CD4-positive, alpha-beta T cell (primary cell): ENCODE data around the gene FAM177A1. TPM values are rescaled to one million over a fixed set of nuclear protein-coding genes. Genes with fewer than 3 reads are reported as not detected.

Experiments
- ATAC-seq: fragments of 200-7000 bp; cut with Tn5 transposase; one replicate; pipeline ENCODE4 v1.10.0; 2022; ENCODE audit warnings: mild to moderate bottlenecking; ENCODE audit not compliant: poor library complexity
- CTCF ChIA-PET: fragments of 350-600 bp; sonication (Branson Sonifier 250); formaldehyde crosslinking; loops from one replicate; lab custom pipeline; 2021; ENCODE audit warnings: antibody characterized with exemption, inconsistent platforms; lab: Charles Lee
- POLR2A ChIA-PET: fragments of 350-600 bp; sonication (Branson Sonifier 250); formaldehyde crosslinking; loops from one replicate; lab custom pipeline; 2021; ENCODE audit warnings: antibody characterized with exemption, inconsistent platforms; lab: Charles Lee
- DNase-seq, 14 experiments: peaks; one replicate each; pipeline ENCODE4 v3.0.0-alpha.2; 2013 to 2020; ENCODE audit warnings: mixed read lengths in 2 of 14
- H3K27ac ChIP-seq, 2 donors: one replicate each; pipeline versions ENCODE4 v1.5.1 to v1.7.0; 2013; ENCODE audit warnings: low read length in 2 of 2, low read depth in 1 of 2, mild to moderate bottlenecking in 1 of 2
- H3K27me3 ChIP-seq, 2 experiments: 1 replicate in 1 of 2; 2 replicates in 1 of 2; pipeline versions ENCODE4 v1.6.1 to v1.7.0; 2013; ENCODE audit warnings: low read length in 2 of 2, control low read depth in 1 of 2, mild to moderate bottlenecking in 1 of 2, moderate library complexity in 1 of 2; ENCODE audit not compliant: insufficient read depth in 2 of 2, control insufficient read depth in 1 of 2
- H3K36me3 ChIP-seq: one replicate; pipeline ENCODE4 v1.6.1; 2013; ENCODE audit warnings: low read length, control low read depth; ENCODE audit not compliant: insufficient read depth
- H3K4me1 ChIP-seq: one replicate; pipeline ENCODE4 v1.6.1; 2013; ENCODE audit warnings: low read length, control low read depth; ENCODE audit not compliant: insufficient read depth
- H3K4me3 ChIP-seq: one replicate; pipeline ENCODE4 v1.5.1; 2013; ENCODE audit warnings: mild to moderate bottlenecking, low read length, moderate library complexity
- H3K9me3 ChIP-seq, 2 experiments: 1 replicate in 1 of 2; 2 replicates in 1 of 2; pipeline versions ENCODE4 v1.6.1 to v1.7.0; 2013; ENCODE audit warnings: low read length in 2 of 2, mild to moderate bottlenecking in 2 of 2, control low read depth in 1 of 2, moderate library complexity in 1 of 2; ENCODE audit not compliant: control insufficient read depth in 1 of 2, insufficient read depth in 1 of 2
- H3K27ac Mint-ChIP-seq: one replicate; pipeline ENCODE4 v1.8.0; 2020; ENCODE audit warnings: mixed read lengths
- H3K27me3 Mint-ChIP-seq: one replicate; pipeline ENCODE4 v1.8.0; 2021; ENCODE audit warnings: mixed read lengths
- H3K36me3 Mint-ChIP-seq: one replicate; pipeline ENCODE4 v1.8.0; 2021; ENCODE audit warnings: low read depth, mixed read lengths
- H3K4me1 Mint-ChIP-seq: one replicate; pipeline ENCODE4 v1.8.0; 2021; ENCODE audit warnings: low read depth, mixed read lengths
- H3K4me3 Mint-ChIP-seq: one replicate; pipeline ENCODE4 v1.8.0; 2020; ENCODE audit warnings: mild to moderate bottlenecking, mixed read lengths
- H3K9me3 Mint-ChIP-seq: one replicate; pipeline ENCODE4 v1.8.0; 2020; ENCODE audit warnings: mixed read lengths
- CTCF ChIP-seq: fragments of 200-600 bp; IDR thresholded peaks from one replicate; pipeline ENCODE4 v1.8.0; 2022; ENCODE audit warnings: antibody characterized with exemption, mild to moderate bottlenecking
- intact Hi-C, 2 experiments: fragments of 100-400 bp; cut with DNase I in 1 of 2; cut with micrococcal nuclease in 1 of 2; formaldehyde crosslinking; loops; one replicate each; pipeline versions ENCODE4 v1.15.1 to v1.9.0; 2023 to 2025; cut with DNase I, micrococcal nuclease
- total RNA-seq, 174 experiments: library from RNA in 2 of 174; stranded (reverse) in 2 of 174; gene quantifications; one replicate each; pipeline ENCODE4 v1.2.3 and lab custom pipeline; 2021 to 2026

FAM177A1 gene
- total RNA-seq, 2 experiments from 2014 or later: 172 to 186 TPM

- Mint-ChIP-seq H3K36me3 (peaks cover 86% of the 10 kb centered on the region), H3K4me1 (no peaks in the 10 kb centered on the region), H3K27me3 (no peaks in the 10 kb centered on the region), H3K9me3 (no peaks in the 10 kb centered on the region), H3K4me3 (no peak overlapping the region), H3K27ac (no peak overlapping the region)
- H3K4me1 ChIP-seq: no peaks in the 10 kb centered on the region
- H3K27ac ChIP-seq: no peak overlapping the region
- H3K4me3 ChIP-seq: no peak overlapping the region
- intact Hi-C loops: no loop called here
- no peaks in the 10 kb centered on the region for H3K27me3 ChIP-seq
- DNase-seq (no peak), ATAC-seq (no peak)
- no peaks in the 10 kb centered on the region for H3K9me3 ChIP-seq
- POLR2A ChIA-PET: no interaction called here
- peaks cover 71% of the 10 kb centered on the region for H3K36me3 ChIP-seq
- CTCF ChIA-PET: no interaction called here
- TF ChIP-seq CTCF: no peak
Observed at GRCh38 chr14:35020713-35021112, 25.4 kb upstream of the FAM177A1 start.

- no peak for ATAC-seq
- H3K9me3 Mint-ChIP-seq: no peaks in the 10 kb centered on the region
- CTCF ChIA-PET: no interaction called here
Observed at GRCh38 chr14:35028435-35028834, 17.6 kb upstream of the FAM177A1 start.

GRCh38 chr14:35032562-35032961 is 13.5 kb upstream of the FAM177A1 start:
- Histone ChIP-seq H3K4me3 (no peak overlapping the region), H3K36me3 (peaks cover 40% of the 10 kb centered on the region), H3K27ac (no peak overlapping the region), H3K4me1 (no peaks in the 10 kb centered on the region), H3K9me3 (peaks cover 11 to 19% of the 10 kb centered on the region in 2 experiments), H3K27me3 (no peaks in the 10 kb centered on the region)
- Mint-ChIP-seq H3K36me3 (peaks cover 69% of the 10 kb centered on the region), H3K9me3 (peaks cover 2% of the 10 kb centered on the region), H3K4me3 (no peak overlapping the region), H3K27me3 (no peaks in the 10 kb centered on the region), H3K4me1 (no peaks in the 10 kb centered on the region), H3K27ac (no peak overlapping the region)
- ChIA-PET CTCF (no interaction called here), POLR2A (interaction anchor here (0.8 to 1.4 kb wide), 2 partner anchors 13 kb away, joined by 3 read pairs; partner anchors contain the start of gene FAM177A1)
- ATAC-seq: no peak
- no peak for DNase-seq
- intact Hi-C loops: no loop called here
- TF ChIP-seq CTCF: no peak

More at GRCh38 chr14:35028435-35028834, 17.6 kb upstream of the FAM177A1 start:
- intact Hi-C loops: no loop called here
- DNase-seq: no peak
- no peaks in the 10 kb centered on the region for H3K27me3 ChIP-seq
- Mint-ChIP-seq H3K4me3 (no peak overlapping the region), H3K4me1 (no peaks in the 10 kb centered on the region), H3K36me3 (peaks cover 80% of the 10 kb centered on the region), H3K27me3 (no peaks in the 10 kb centered on the region), H3K27ac (no peak overlapping the region)
- H3K9me3 ChIP-seq: peaks cover 0 to 8% of the 10 kb centered on the region in 2 experiments
- no peaks in the 10 kb centered on the region for H3K4me1 ChIP-seq
- no peak overlapping the region for H3K4me3 ChIP-seq
- POLR2A ChIA-PET: no interaction called here
- H3K36me3 ChIP-seq: peaks cover 61% of the 10 kb centered on the region
- TF ChIP-seq CTCF: no peak
- no peak overlapping the region for H3K27ac ChIP-seq
